ENCODE measurements around the gene SLC8A1.

DNA sequence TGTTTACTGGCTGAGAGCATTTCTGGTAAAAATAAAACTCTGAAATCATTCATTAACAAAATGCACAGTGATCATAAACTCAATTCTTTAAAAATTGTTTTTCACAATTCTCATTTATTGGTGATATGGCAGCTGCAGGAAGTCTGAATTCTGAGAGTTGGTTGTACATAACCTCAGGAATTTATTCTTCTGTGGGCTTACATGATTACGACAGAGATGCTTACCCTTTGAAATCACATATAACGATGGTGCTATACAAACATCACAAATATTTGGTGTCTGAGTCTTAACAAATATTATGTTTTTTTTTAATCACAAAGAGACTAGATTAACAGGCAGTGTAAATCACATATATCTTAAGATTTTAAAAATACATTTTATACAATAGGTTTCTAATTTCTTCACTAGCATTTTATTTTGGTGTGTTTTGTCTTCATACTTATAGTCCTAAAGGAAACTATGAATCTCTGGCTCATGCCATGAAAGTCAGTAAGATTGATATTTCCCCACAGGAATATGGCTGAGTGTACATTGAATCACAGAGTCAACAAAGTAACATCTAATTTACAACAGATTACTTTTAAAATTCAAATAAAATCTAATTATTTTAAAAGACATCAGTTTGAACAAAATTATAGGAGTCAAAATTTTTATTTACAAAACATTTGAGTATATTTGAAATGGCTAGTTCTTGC is 354.1 kb downstream of the SLC8A1 start:
- TF ChIP-seq POLR2A (IDR thresholded peaks at IDR 0.05; ENCODE audit: low read length) = no peak
- TF ChIP-seq GATA1 (IDR thresholded peaks at IDR 0.05; ENCODE audit: low read depth, low read length) = no peak

All from erythroblast (primary cell).